Coronary artery (tissue), 2 donors: ENCODE measurements around the gene SLC9A3.

ENCODE experiments used
- DNase-seq: peaks from one replicate; pipeline ENCODE4 v3.0.0-alpha.2; 2017; ENCODE audit warnings: low spot score
- H3K27ac ChIP-seq, 2 donors: fragments of 200-600 bp; sonication (generic); one replicate each; pipeline ENCODE4 v1.5.1; 2016 to 2019
- H3K4me3 ChIP-seq: fragments of 200-600 bp; sonication (generic); 2 replicates; pipeline ENCODE4 v1.5.1; 2016; ENCODE audit warnings: mild to moderate bottlenecking, moderate library complexity
- TF ChIP-seq, protein P1 (sequence below): fragments of 200-600 bp; sonication (generic); IDR thresholded peaks from one replicate; pipeline ENCODE4 v1.5.1; 2019; ENCODE audit warnings: antibody characterized with exemption

Gene SLC9A3

DNA sequence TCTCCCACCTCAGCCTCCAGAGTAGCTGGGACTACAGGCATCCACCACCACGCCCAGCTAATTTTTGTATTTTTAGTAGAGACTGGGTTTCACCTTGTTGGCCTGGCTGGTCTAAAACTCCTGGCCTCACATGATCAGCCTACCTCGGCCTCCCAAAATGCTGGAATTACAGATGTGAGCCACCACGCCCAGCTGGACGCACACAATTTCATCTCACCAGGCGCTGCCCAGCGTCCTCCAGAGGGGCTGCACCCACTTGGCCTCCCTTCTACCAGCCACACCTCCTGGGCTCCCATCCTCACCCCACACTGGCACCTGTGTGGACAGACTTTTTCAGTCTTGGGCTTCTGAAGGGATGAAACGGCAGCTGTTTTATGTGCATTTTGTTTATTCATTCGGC lies 85.1 kb downstream of the SLC9A3 start:
- TF ChIP-seq, protein P1, sequence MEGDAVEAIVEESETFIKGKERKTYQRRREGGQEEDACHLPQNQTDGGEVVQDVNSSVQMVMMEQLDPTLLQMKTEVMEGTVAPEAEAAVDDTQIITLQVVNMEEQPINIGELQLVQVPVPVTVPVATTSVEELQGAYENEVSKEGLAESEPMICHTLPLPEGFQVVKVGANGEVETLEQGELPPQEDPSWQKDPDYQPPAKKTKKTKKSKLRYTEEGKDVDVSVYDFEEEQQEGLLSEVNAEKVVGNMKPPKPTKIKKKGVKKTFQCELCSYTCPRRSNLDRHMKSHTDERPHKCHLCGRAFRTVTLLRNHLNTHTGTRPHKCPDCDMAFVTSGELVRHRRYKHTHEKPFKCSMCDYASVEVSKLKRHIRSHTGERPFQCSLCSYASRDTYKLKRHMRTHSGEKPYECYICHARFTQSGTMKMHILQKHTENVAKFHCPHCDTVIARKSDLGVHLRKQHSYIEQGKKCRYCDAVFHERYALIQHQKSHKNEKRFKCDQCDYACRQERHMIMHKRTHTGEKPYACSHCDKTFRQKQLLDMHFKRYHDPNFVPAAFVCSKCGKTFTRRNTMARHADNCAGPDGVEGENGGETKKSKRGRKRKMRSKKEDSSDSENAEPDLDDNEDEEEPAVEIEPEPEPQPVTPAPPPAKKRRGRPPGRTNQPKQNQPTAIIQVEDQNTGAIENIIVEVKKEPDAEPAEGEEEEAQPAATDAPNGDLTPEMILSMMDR, result no peak
- no peak for DNase-seq
- Histone ChIP-seq H3K4me3 (no peak overlapping the region), H3K27ac (no peak overlapping the region)

DNA sequence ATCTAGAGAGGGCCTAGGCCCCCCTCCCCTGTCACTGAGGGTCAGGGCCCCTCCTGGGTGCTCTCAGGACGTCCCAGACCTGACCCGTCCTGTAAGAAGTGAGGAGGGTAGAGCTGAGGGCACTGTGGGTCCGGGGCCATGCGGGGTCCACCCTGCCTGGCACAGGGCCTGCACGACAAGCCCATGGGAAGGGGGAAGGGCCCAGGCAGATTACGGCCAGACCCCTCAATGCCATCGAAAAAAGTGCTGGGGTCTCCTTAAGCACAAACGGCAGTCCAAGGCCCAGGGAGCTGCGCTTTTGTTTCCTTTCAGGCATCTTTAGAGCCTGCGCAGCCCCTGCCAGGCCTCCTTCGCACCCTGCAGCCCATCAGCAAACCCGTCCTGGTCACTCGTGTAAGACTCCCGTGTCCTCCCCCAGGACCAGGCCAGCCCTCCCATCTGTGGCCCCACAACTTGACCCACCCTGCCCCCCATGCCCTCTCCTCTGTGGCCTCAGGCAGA lies 85.7 kb downstream of the SLC9A3 start:
- DNase-seq, result no peak
- H3K4me3 ChIP-seq, result no peak overlapping the region
- H3K27ac ChIP-seq, result no peak overlapping the region
- TF ChIP-seq, protein P1, result no peak

DNA sequence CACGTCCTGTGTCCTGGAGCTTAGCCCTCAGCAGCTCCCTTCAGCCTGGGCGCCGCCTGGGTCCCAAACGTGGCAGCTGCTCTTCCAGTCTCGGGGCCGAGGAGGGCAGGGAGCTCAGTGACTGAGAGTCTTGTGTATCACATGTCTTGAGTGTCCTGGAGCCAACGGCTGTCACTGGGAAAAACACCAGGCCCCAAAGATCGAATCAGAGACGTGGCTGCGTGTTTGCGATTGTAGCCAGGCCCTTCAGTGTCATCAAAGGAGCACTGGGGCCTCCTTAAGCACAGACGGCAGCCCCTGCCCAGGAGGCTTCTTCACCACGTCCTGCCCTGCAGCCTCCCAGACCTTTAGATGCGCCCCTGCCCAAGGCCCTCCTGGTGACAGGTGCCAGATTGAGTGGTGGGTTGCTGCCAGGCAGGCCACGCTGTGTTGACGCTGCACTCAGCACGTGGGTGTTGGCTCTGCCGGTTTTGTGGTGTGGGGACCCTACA lies 86.9 kb downstream of the SLC9A3 start:
- Histone ChIP-seq H3K27ac (no peak overlapping the region), H3K4me3 (no peak overlapping the region)
- no peak for DNase-seq
- TF ChIP-seq, protein P1, result no peak

DNA sequence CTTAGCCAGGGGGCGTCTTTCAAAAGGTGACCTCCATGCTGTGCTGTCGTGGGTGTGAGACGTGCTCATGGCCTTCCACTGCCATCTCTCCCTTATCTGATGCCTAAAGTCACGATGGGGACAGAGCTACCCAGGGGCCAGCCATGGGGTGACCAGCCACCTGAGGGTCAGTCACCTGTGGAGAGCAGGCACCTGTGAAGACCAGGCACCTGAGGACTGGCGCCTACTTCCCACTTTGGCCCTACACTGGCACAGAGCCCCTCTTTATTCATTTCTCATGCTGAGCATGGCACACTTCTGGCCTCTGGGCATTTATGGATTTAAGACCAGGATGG lies 87.6 kb downstream of the SLC9A3 start:
- no peak overlapping the region for H3K27ac ChIP-seq
- no peak overlapping the region for H3K4me3 ChIP-seq
- no peak for DNase-seq
- TF ChIP-seq, protein P1, result no peak

DNA sequence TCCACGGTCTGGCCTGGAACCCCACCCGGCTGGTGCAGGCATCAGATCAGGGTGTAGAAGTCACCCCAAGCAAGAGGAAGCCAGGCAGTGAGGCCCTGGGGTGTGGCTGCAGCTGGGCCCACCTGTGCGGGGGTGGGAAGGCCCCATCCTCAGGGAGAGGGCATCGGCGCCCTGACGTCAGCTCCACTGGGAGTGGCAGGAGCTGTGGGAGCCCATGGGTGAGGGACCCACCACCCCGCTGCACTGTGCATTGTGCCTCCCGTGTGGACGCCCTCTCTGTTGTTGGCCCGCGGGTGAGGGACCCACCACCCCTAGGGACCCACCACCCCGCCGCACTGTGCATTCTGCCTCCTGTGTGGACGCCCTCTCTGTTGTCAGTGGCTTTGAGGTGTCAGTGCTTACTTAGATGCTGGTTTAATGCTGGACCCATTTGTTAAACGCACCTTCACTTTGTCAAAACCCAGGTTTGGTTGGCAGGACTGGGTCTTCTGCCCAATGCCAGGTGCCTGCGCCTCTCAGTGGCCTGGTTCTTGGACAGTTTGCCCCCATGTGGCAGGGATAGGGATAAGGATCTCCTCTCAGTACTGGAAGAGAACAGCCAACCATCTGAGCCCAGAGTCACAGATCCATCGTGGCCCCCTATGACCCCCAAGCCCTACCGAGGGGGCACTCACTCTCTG lies 88.1 kb downstream of the SLC9A3 start:
- DNase-seq, result peak; percentile 72
- Histone ChIP-seq H3K4me3 (no peak overlapping the region), H3K27ac (no peak overlapping the region)
- TF ChIP-seq, protein P1, result no peak

DNA sequence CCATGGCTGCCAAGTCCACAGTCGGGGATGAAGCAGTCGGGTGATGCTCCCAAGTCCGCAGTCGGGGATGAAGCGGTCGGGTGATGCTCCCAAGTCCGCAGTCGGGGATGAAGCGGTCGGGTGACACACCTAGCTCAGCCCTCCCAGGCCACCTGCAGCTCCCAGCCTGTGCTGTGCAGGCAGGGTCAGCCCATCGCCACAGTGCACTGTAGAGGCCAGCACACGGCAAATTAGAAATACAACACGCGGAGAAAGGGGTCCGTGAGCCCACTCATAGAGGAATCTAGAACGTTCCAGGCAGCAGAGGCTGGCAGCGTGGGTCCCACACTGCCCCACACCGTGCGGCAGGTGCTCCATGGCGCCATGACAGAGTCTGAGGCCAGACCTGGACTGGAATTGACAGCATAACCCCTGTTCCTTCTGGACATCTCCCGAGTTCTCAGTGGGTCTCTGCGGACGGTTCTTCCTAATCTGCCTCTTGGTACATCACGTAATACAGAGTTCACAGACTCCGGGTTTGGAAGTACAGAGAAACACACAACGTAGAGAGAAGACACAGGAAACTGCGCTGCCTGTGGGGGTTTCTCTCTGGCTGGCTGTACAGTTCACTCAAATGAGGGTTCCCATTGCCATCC lies 89.0 kb downstream of the SLC9A3 start:
- H3K4me3 ChIP-seq, result no peak overlapping the region
- TF ChIP-seq, protein P1, result no peak
- no peak overlapping the region for H3K27ac ChIP-seq
- DNase-seq, result peak; percentile 41
